ENCODE results near the gene CLCN7. TPM values are rescaled to one million over a fixed set of nuclear protein-coding genes. Genes with fewer than 3 reads are reported as not detected.

CLCN7 gene
- total RNA-seq, 2 donors from 2014 or later = 27.2 to 115 TPM

DNA sequence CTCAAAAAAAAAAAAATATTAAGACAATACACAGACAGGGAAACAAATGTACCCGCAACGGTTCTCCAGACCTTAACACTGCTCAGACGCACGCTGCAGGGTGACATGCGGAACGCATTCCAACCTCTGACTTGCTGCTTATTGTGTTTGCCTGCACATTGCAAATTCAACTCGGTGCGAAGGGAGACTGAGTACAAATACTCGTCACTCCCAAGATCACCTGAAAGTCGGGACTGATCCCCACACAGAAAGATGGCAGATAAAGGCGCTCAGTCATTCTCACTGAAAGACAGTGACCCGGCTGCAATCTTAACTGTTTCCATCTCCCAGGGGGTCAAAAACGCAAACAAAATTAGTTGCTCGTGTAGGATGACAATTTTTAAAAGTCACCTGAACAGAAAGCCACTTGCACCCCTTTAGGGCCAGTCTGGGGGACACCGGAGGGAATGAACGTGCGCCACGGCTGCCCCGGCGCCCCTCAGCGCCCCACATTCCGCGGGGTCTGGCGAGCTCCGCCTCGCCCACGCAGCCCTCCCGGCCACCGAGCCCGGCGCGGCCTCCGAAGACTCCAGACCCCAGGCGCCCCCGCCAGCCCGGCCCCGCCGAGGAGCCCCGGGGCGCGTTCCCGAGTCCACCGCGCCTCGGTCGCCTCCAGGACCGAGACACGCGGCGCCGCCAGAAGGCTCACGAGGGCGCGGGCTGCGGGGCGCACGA is 589 bp downstream of the CLCN7 start:
- intact Hi-C loops (cut with DNase I) = no loop called here

DNA sequence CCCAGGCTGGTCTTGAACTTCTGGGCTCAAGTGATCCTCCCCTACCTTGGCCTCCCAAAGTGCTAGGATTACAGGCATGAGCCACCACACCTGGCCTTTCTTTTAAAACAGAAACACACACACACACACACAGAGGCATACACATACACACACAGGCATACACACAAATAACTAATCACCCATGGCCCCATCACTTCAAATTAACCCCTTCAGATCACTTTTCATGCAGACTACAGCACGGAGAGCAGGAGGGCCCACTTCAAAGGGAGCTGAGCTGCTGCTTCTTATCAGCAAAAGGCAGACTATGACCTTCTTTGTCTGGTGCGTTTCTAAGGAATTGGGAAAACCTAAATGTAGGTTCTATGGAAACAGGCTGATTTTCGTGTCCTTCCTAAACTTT is 1.9 kb downstream of the CLCN7 start:
- H3K27ac ChIP-seq = no peak overlapping the region
- no peak for DNase-seq
- H3K9me3 ChIP-seq = no peaks in the 10 kb centered on the region
- H3K36me3 ChIP-seq (replicated peaks in 1 of 2; ENCODE audit: insufficient read depth in 1 of 2, low read depth in 2 of 2) = no peaks in the 10 kb centered on the region
- WGBS, 2 donors = 51 to 58% methylated on average over 3 of the region's 3 CpGs
- intact Hi-C loops (cut with DNase I) = no loop called here
- no peak for ATAC-seq
- peaks cover 23% of the 10 kb centered on the region for H3K4me1 ChIP-seq
- H3K27me3 ChIP-seq = no peaks in the 10 kb centered on the region
- TF ChIP-seq CTCF (IDR thresholded peaks at IDR 0.05) (no peak), POLR2A (IDR thresholded peaks at IDR 0.05) (no peak)
- H3K4me3 ChIP-seq = no peak overlapping the region

More for the DNA sequence above, 589 bp downstream of the CLCN7 start:
- H3K27ac ChIP-seq = peak overlapping the region; percentile 75 to 90 (median 82)
- DNase-seq (no peak), ATAC-seq (no peak)
- H3K27me3 ChIP-seq = no peaks in the 10 kb centered on the region
- TF ChIP-seq CTCF (IDR thresholded peaks at IDR 0.05) = no peak
- no peak for TF ChIP-seq POLR2A (IDR thresholded peaks at IDR 0.05)
- no peaks in the 10 kb centered on the region for H3K9me3 ChIP-seq
- whole genome bisulfite sequencing, 2 donors = 8 to 48% methylated on average over 5 to 44 of the region's 57 CpGs
- peak overlapping the region; percentile 71 to 91 for H3K4me3 ChIP-seq
- H3K4me1 ChIP-seq = peaks cover 23% of the 10 kb centered on the region
- no peaks in the 10 kb centered on the region for H3K36me3 ChIP-seq (replicated peaks in 1 of 2; ENCODE audit: insufficient read depth in 1 of 2, low read depth in 2 of 2)

GRCh38 chr16:1471569-1472194 is 3.1 kb downstream of the CLCN7 start:
- no peaks in the 10 kb centered on the region for H3K36me3 ChIP-seq (replicated peaks in 1 of 2; ENCODE audit: insufficient read depth in 1 of 2, low read depth in 2 of 2)
- DNase-seq (no peak), ATAC-seq (no peak)
- H3K27ac ChIP-seq = peak overlapping the region in 1 of 4 donors; percentile 66
- peaks cover 23% of the 10 kb centered on the region for H3K4me1 ChIP-seq
- no peak overlapping the region for H3K4me3 ChIP-seq
- no peaks in the 10 kb centered on the region for H3K27me3 ChIP-seq
- intact Hi-C loops (cut with DNase I) = no loop called here
- no peaks in the 10 kb centered on the region for H3K9me3 ChIP-seq
- TF ChIP-seq POLR2A (IDR thresholded peaks at IDR 0.05) = no peak
- no peak for TF ChIP-seq CTCF (IDR thresholded peaks at IDR 0.05)
- 79 to 86% methylated on average over 26 of the region's 26 CpGs for WGBS, 2 donors

DNA sequence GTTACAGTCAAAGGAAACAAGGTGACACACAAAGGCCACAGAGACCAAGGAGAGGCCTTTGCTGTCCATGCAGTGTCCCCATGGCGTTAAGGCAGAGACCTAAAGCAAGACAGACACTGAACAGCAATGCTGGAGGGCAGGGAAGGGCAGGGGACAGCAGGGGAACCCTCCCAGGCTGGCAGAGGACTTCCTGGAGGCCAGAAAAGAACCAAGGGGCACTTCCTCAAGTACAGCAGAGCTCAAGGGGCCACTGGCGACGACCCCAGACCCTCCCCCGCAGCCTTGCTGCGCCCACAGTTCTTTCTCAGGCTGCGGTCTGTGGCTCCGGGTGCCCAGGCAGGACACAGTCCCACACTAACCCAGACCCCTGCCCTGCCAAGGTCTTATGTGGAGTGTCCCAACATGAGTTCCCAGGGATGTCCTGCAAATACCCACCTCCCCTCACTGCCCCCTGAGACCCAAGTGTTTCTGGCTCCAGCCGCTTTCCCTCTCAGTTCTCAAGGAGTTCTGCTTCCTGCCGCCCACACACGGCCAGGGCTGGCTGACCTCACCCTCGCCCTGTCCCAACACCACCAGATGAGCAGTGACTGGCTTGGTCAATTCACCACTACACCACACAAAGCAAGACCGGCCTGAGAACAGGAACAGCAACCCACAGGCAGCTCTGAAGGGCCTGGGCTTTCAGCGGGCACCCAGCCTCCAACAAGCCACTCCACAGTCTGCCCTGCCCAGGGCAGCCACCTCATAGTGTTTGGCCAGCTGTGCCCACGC is 4.2 kb downstream of the CLCN7 start:
- Histone ChIP-seq H3K9me3 (no peaks in the 10 kb centered on the region), H3K4me1 (peaks cover 19% of the 10 kb centered on the region), H3K36me3 (replicated peaks in 1 of 2; ENCODE audit: insufficient read depth in 1 of 2, low read depth in 2 of 2) (no peaks in the 10 kb centered on the region), H3K4me3 (no peak overlapping the region), H3K27ac (peak overlapping the region in 2 of 4 donors; percentile 4 to 66), H3K27me3 (no peaks in the 10 kb centered on the region)
- DNase-seq (peak in 1 of 4 donors; percentile 70), ATAC-seq (no peak)
- intact Hi-C loops (cut with DNase I) = no loop called here
- TF ChIP-seq POLR2A (IDR thresholded peaks at IDR 0.05) (peak in 1 of 3 donors; percentile 46), CTCF (IDR thresholded peaks at IDR 0.05) (no peak)
- WGBS, 2 donors = 67% methylated on average over 12 to 14 of the region's 14 CpGs

All from body of pancreas (tissue), 4 donors.